Measurements from ENCODE around the gene UBQLN1. TPM values are rescaled to one million over a fixed set of nuclear protein-coding genes. Genes with fewer than 3 reads are reported as not detected.
"Not testable (repeated sequence)": the region's sequence is repeated elsewhere in the genome, so short reads cannot be mapped to it uniquely, and the experiment has no call there.

UBQLN1 gene
- total RNA-seq, 3 donors from 2014 or later = 135 to 158 (median 138) TPM

- peak; percentile 53 for ATAC-seq
- peak; percentile 60 for DNase-seq
- Mint-ChIP-seq H3K4me1 (ENCODE audit: low read depth) (peaks cover 48% of the 10 kb centered on the region), H3K36me3 (ENCODE audit: insufficient read depth) (peaks cover 13% of the 10 kb centered on the region), H3K27me3 (ENCODE audit: low read depth) (no peaks in the 10 kb centered on the region), H3K9me3 (no peaks in the 10 kb centered on the region), H3K4me3 (peak overlapping the region; percentile 92)
These were observed 861 bp downstream of the UBQLN1 start for GRCh38 chr9:83706676-83707517.

- DNase-seq; H3K9me3 Mint-ChIP-seq; ATAC-seq; H3K27me3 Mint-ChIP-seq (ENCODE audit: low read depth): not testable (repeated sequence)
- Mint-ChIP-seq H3K4me3 (peak overlapping the region; percentile 92), H3K36me3 (ENCODE audit: insufficient read depth) (peaks cover 13% of the 10 kb centered on the region), H3K4me1 (ENCODE audit: low read depth) (peaks cover 62% of the 10 kb centered on the region)
These were observed 2.5 kb downstream of the UBQLN1 start for GRCh38 chr9:83705219-83705651.

GRCh38 chr9:83701769-83702168, 6.0 kb downstream of the UBQLN1 start:
- Mint-ChIP-seq H3K4me1 (ENCODE audit: low read depth) (peaks cover 74% of the 10 kb centered on the region), H3K36me3 (ENCODE audit: insufficient read depth) (peaks cover 15% of the 10 kb centered on the region), H3K4me3 (peak overlapping the region; percentile 6), H3K27me3 (ENCODE audit: low read depth) (no peaks in the 10 kb centered on the region), H3K9me3 (no peaks in the 10 kb centered on the region)
- DNase-seq (no peak), ATAC-seq (no peak)

GRCh38 chr9:83701286-83701685, 6.5 kb downstream of the UBQLN1 start:
- H3K27me3 Mint-ChIP-seq (ENCODE audit: low read depth) = no peaks in the 10 kb centered on the region
- peaks cover 74% of the 10 kb centered on the region for H3K4me1 Mint-ChIP-seq (ENCODE audit: low read depth)
- peaks cover 11% of the 10 kb centered on the region for H3K36me3 Mint-ChIP-seq (ENCODE audit: insufficient read depth)
- no peak overlapping the region for H3K4me3 Mint-ChIP-seq
- no peaks in the 10 kb centered on the region for H3K9me3 Mint-ChIP-seq
- no peak for DNase-seq
- ATAC-seq = no peak

GRCh38 chr9:83699615-83700014, 8.1 kb downstream of the UBQLN1 start:
- ATAC-seq = no peak
- H3K27me3 Mint-ChIP-seq (ENCODE audit: low read depth) = no peaks in the 10 kb centered on the region
- H3K36me3 Mint-ChIP-seq (ENCODE audit: insufficient read depth) = peaks cover 2% of the 10 kb centered on the region
- H3K9me3 Mint-ChIP-seq = no peaks in the 10 kb centered on the region
- peaks cover 66% of the 10 kb centered on the region for H3K4me1 Mint-ChIP-seq (ENCODE audit: low read depth)
- DNase-seq = no peak
- H3K4me3 Mint-ChIP-seq = peak overlapping the region; percentile 33

- Mint-ChIP-seq H3K36me3 (ENCODE audit: insufficient read depth) (peaks cover 2% of the 10 kb centered on the region), H3K4me3 (peak overlapping the region; percentile 54), H3K9me3 (no peaks in the 10 kb centered on the region), H3K27me3 (ENCODE audit: low read depth) (no peaks in the 10 kb centered on the region), H3K4me1 (ENCODE audit: low read depth) (peaks cover 72% of the 10 kb centered on the region)
- DNase-seq (no peak), ATAC-seq (peak; percentile 48 to 66)
These were observed 8.7 kb downstream of the UBQLN1 start for GRCh38 chr9:83698976-83699585.

GRCh38 chr9:83691492-83691891, 16.3 kb downstream of the UBQLN1 start:
- Mint-ChIP-seq H3K4me3 (no peak overlapping the region), H3K27me3 (ENCODE audit: low read depth) (no peaks in the 10 kb centered on the region), H3K9me3 (no peaks in the 10 kb centered on the region), H3K36me3 (ENCODE audit: insufficient read depth) (peaks cover 7% of the 10 kb centered on the region), H3K4me1 (ENCODE audit: low read depth) (peaks cover 79% of the 10 kb centered on the region)
- ATAC-seq = no peak
- DNase-seq = no peak

GRCh38 chr9:83688921-83689320, 18.8 kb downstream of the UBQLN1 start:
- DNase-seq (no peak), ATAC-seq (peak; percentile 86 to 91)
- peaks cover 9% of the 10 kb centered on the region for H3K36me3 Mint-ChIP-seq (ENCODE audit: insufficient read depth)
- H3K4me3 Mint-ChIP-seq = no peak overlapping the region
- no peaks in the 10 kb centered on the region for H3K9me3 Mint-ChIP-seq
- H3K4me1 Mint-ChIP-seq (ENCODE audit: low read depth) = peaks cover 71% of the 10 kb centered on the region
- H3K27me3 Mint-ChIP-seq (ENCODE audit: low read depth) = no peaks in the 10 kb centered on the region

- H3K4me3 Mint-ChIP-seq = no peak overlapping the region
- ATAC-seq (no peak), DNase-seq (no peak)
- H3K27me3 Mint-ChIP-seq (ENCODE audit: low read depth) = no peaks in the 10 kb centered on the region
- H3K36me3 Mint-ChIP-seq (ENCODE audit: insufficient read depth) = peaks cover 39% of the 10 kb centered on the region
- no peaks in the 10 kb centered on the region for H3K9me3 Mint-ChIP-seq
- peaks cover 20% of the 10 kb centered on the region for H3K4me1 Mint-ChIP-seq (ENCODE audit: low read depth)
These were observed 26.3 kb downstream of the UBQLN1 start for GRCh38 chr9:83681490-83681889.

- Mint-ChIP-seq H3K27me3 (ENCODE audit: low read depth) (no peaks in the 10 kb centered on the region), H3K36me3 (ENCODE audit: insufficient read depth) (peaks cover 41% of the 10 kb centered on the region), H3K4me3 (no peak overlapping the region), H3K9me3 (no peaks in the 10 kb centered on the region), H3K4me1 (ENCODE audit: low read depth) (peaks cover 15% of the 10 kb centered on the region)
- DNase-seq (no peak), ATAC-seq (no peak)
These were observed 27.5 kb downstream of the UBQLN1 start for GRCh38 chr9:83680233-83680632.

- H3K36me3 Mint-ChIP-seq (ENCODE audit: insufficient read depth) = peaks cover 42% of the 10 kb centered on the region
- DNase-seq (no peak), ATAC-seq (no peak)
- H3K27me3 Mint-ChIP-seq (ENCODE audit: low read depth) = no peaks in the 10 kb centered on the region
- peaks cover 11% of the 10 kb centered on the region for H3K4me1 Mint-ChIP-seq (ENCODE audit: low read depth)
- no peak overlapping the region for H3K4me3 Mint-ChIP-seq
- H3K9me3 Mint-ChIP-seq = no peaks in the 10 kb centered on the region
These were observed 30.2 kb downstream of the UBQLN1 start for GRCh38 chr9:83677596-83677995.

GRCh38 chr9:83675466-83675865, 32.3 kb downstream of the UBQLN1 start:
- no peak for ATAC-seq
- Mint-ChIP-seq H3K36me3 (ENCODE audit: insufficient read depth) (peaks cover 42% of the 10 kb centered on the region), H3K4me3 (no peak overlapping the region), H3K4me1 (ENCODE audit: low read depth) (peaks cover 8% of the 10 kb centered on the region), H3K27me3 (ENCODE audit: low read depth) (no peaks in the 10 kb centered on the region), H3K9me3 (no peaks in the 10 kb centered on the region)
- DNase-seq = no peak

- H3K36me3 Mint-ChIP-seq (ENCODE audit: insufficient read depth) = peaks cover 29% of the 10 kb centered on the region
These were observed 36.3 kb downstream of the UBQLN1 start for GRCh38 chr9:83671451-83671850.

GRCh38 chr9:83670381-83670780, 37.4 kb downstream of the UBQLN1 start:
- Mint-ChIP-seq H3K4me1 (ENCODE audit: low read depth) (peaks cover 7% of the 10 kb centered on the region), H3K36me3 (ENCODE audit: insufficient read depth) (peaks cover 29% of the 10 kb centered on the region), H3K4me3 (no peak overlapping the region), H3K27me3 (ENCODE audit: low read depth) (no peaks in the 10 kb centered on the region), H3K9me3 (no peaks in the 10 kb centered on the region)
- ATAC-seq (no peak), DNase-seq (no peak)

More at GRCh38 chr9:83671451-83671850, 36.3 kb downstream of the UBQLN1 start:
- H3K9me3 Mint-ChIP-seq = no peaks in the 10 kb centered on the region
- ATAC-seq = no peak
- no peak overlapping the region for H3K4me3 Mint-ChIP-seq
- DNase-seq = no peak
- H3K27me3 Mint-ChIP-seq (ENCODE audit: low read depth) = no peaks in the 10 kb centered on the region
- H3K4me1 Mint-ChIP-seq (ENCODE audit: low read depth) = peaks cover 3% of the 10 kb centered on the region

- ATAC-seq (no peak), DNase-seq (no peak)
- H3K36me3 Mint-ChIP-seq (ENCODE audit: insufficient read depth) = peaks cover 30% of the 10 kb centered on the region
- H3K4me3 Mint-ChIP-seq = no peak overlapping the region
- peaks cover 8% of the 10 kb centered on the region for H3K4me1 Mint-ChIP-seq (ENCODE audit: low read depth)
- H3K9me3 Mint-ChIP-seq = no peaks in the 10 kb centered on the region
- no peaks in the 10 kb centered on the region for H3K27me3 Mint-ChIP-seq (ENCODE audit: low read depth)
These were observed 38.7 kb downstream of the UBQLN1 start for GRCh38 chr9:83669067-83669466.
